Measurements from ENCODE around the gene SRGAP2C. TPM values are rescaled to one million over a fixed set of nuclear protein-coding genes. Genes with fewer than 3 reads are reported as not detected.
"Not testable (repeated sequence)": the region's sequence is repeated elsewhere in the genome, so short reads cannot be mapped to it uniquely, and the experiment has no call there.

Gene SRGAP2C
- total RNA-seq, 1 experiment from 2014 or later, result 49.9 TPM

- H3K79me2 ChIP-seq (ENCODE audit: low read depth); H3F3A ChIP-seq (ENCODE audit: insufficient read depth, low read depth); POLR2A ChIA-PET (ENCODE audit: unreplicated experiment); H3K36me3 ChIP-seq (ENCODE audit: low read depth); H3K27ac ChIP-seq; H3K4me1 ChIP-seq (replicated peaks; ENCODE audit: insufficient read depth); H3K9me2 ChIP-seq (ENCODE audit: insufficient read depth); H3K4me2 ChIP-seq; H3K27me3 ChIP-seq (ENCODE audit: insufficient read depth, low read depth); CTCF ChIA-PET; intact Hi-C loops (cut with micrococcal nuclease; ENCODE audit: unreplicated experiment); H3K4me3 ChIP-seq; H4K20me1 ChIP-seq (ENCODE audit: insufficient read depth); H2AFZ ChIP-seq; BruUV-seq (replicated peaks); H3K9me3 ChIP-seq (ENCODE audit: insufficient read depth, low read depth): not testable (repeated sequence)
- DNase-seq, result peak in 1 of 2 experiments; percentile 35
Measured at GRCh38 chr1:121155671-121156358, 29.0 kb upstream of the SRGAP2C start.

GRCh38 chr1:121156958-121157603 lies 27.7 kb upstream of the SRGAP2C start:
- H4K20me1 ChIP-seq (ENCODE audit: insufficient read depth); H2AFZ ChIP-seq; CTCF ChIA-PET; POLR2A ChIA-PET (ENCODE audit: unreplicated experiment); H3K4me1 ChIP-seq (replicated peaks; ENCODE audit: insufficient read depth); H3K36me3 ChIP-seq (ENCODE audit: low read depth); BruUV-seq (replicated peaks); H3F3A ChIP-seq (ENCODE audit: insufficient read depth, low read depth); intact Hi-C loops (cut with micrococcal nuclease; ENCODE audit: unreplicated experiment); H3K9me3 ChIP-seq (ENCODE audit: insufficient read depth, low read depth); DNase-seq; H3K27ac ChIP-seq; H3K9me2 ChIP-seq (ENCODE audit: insufficient read depth); H3K79me2 ChIP-seq (ENCODE audit: low read depth); H3K4me2 ChIP-seq; H3K4me3 ChIP-seq; H3K27me3 ChIP-seq (ENCODE audit: insufficient read depth, low read depth): not testable (repeated sequence)

- H3K4me1 ChIP-seq (replicated peaks; ENCODE audit: insufficient read depth); H3K9me2 ChIP-seq (ENCODE audit: insufficient read depth); DNase-seq; H4K20me1 ChIP-seq (ENCODE audit: insufficient read depth); H3K4me2 ChIP-seq; POLR2A ChIA-PET (ENCODE audit: unreplicated experiment); CTCF ChIA-PET; BruUV-seq (replicated peaks); H3K36me3 ChIP-seq (ENCODE audit: low read depth); H3K79me2 ChIP-seq (ENCODE audit: low read depth); H3K27ac ChIP-seq; H3F3A ChIP-seq (ENCODE audit: insufficient read depth, low read depth); intact Hi-C loops (cut with micrococcal nuclease; ENCODE audit: unreplicated experiment); H3K27me3 ChIP-seq (ENCODE audit: insufficient read depth, low read depth); H3K4me3 ChIP-seq; H2AFZ ChIP-seq; H3K9me3 ChIP-seq (ENCODE audit: insufficient read depth, low read depth): not testable (repeated sequence)
Measured at GRCh38 chr1:121157609-121158008, 27.2 kb upstream of the SRGAP2C start.

- BruUV-seq (replicated peaks); H2AFZ ChIP-seq; POLR2A ChIA-PET (ENCODE audit: unreplicated experiment); H3K4me2 ChIP-seq; H3K9me2 ChIP-seq (ENCODE audit: insufficient read depth); H3K79me2 ChIP-seq (ENCODE audit: low read depth); H3K9me3 ChIP-seq (ENCODE audit: insufficient read depth, low read depth); CTCF ChIA-PET; H3K36me3 ChIP-seq (ENCODE audit: low read depth); DNase-seq; intact Hi-C loops (cut with micrococcal nuclease; ENCODE audit: unreplicated experiment); H4K20me1 ChIP-seq (ENCODE audit: insufficient read depth); H3K4me1 ChIP-seq (replicated peaks; ENCODE audit: insufficient read depth); H3K27ac ChIP-seq; H3K27me3 ChIP-seq (ENCODE audit: insufficient read depth, low read depth); H3K4me3 ChIP-seq; H3F3A ChIP-seq (ENCODE audit: insufficient read depth, low read depth): not testable (repeated sequence)
Measured at GRCh38 chr1:121160118-121160517, 24.7 kb upstream of the SRGAP2C start.

- DNase-seq; CTCF ChIA-PET; H3K4me3 ChIP-seq; H3K4me1 ChIP-seq (replicated peaks; ENCODE audit: insufficient read depth); H4K20me1 ChIP-seq (ENCODE audit: insufficient read depth); H3K9me2 ChIP-seq (ENCODE audit: insufficient read depth); H3K27me3 ChIP-seq (ENCODE audit: insufficient read depth, low read depth); H3K9me3 ChIP-seq (ENCODE audit: insufficient read depth, low read depth); H3K27ac ChIP-seq; H3K36me3 ChIP-seq (ENCODE audit: low read depth); BruUV-seq (replicated peaks); H3K79me2 ChIP-seq (ENCODE audit: low read depth); intact Hi-C loops (cut with micrococcal nuclease; ENCODE audit: unreplicated experiment); H2AFZ ChIP-seq; H3F3A ChIP-seq (ENCODE audit: insufficient read depth, low read depth); H3K4me2 ChIP-seq; POLR2A ChIA-PET (ENCODE audit: unreplicated experiment): not testable (repeated sequence)
Measured at GRCh38 chr1:121161199-121161901, 23.4 kb upstream of the SRGAP2C start.

GRCh38 chr1:121163850-121164757 lies 20.7 kb upstream of the SRGAP2C start:
- peak in 1 of 2 experiments; percentile 44 for DNase-seq
- H3K4me1 ChIP-seq (replicated peaks; ENCODE audit: insufficient read depth); POLR2A ChIA-PET (ENCODE audit: unreplicated experiment); H4K20me1 ChIP-seq (ENCODE audit: insufficient read depth); H3K79me2 ChIP-seq (ENCODE audit: low read depth); H3F3A ChIP-seq (ENCODE audit: insufficient read depth, low read depth); H3K9me3 ChIP-seq (ENCODE audit: insufficient read depth, low read depth); BruUV-seq (replicated peaks); H3K4me2 ChIP-seq; H3K27ac ChIP-seq; intact Hi-C loops (cut with micrococcal nuclease; ENCODE audit: unreplicated experiment); CTCF ChIA-PET; H3K4me3 ChIP-seq; H3K9me2 ChIP-seq (ENCODE audit: insufficient read depth); H2AFZ ChIP-seq; H3K36me3 ChIP-seq (ENCODE audit: low read depth); H3K27me3 ChIP-seq (ENCODE audit: insufficient read depth, low read depth): not testable (repeated sequence)

GRCh38 chr1:121165296-121165695 lies 19.5 kb upstream of the SRGAP2C start:
- H3F3A ChIP-seq (ENCODE audit: insufficient read depth, low read depth); H3K36me3 ChIP-seq (ENCODE audit: low read depth); H3K27ac ChIP-seq; H3K4me2 ChIP-seq; POLR2A ChIA-PET (ENCODE audit: unreplicated experiment); H3K4me1 ChIP-seq (replicated peaks; ENCODE audit: insufficient read depth); H3K9me2 ChIP-seq (ENCODE audit: insufficient read depth); H3K79me2 ChIP-seq (ENCODE audit: low read depth); H3K9me3 ChIP-seq (ENCODE audit: insufficient read depth, low read depth); H3K27me3 ChIP-seq (ENCODE audit: insufficient read depth, low read depth); H4K20me1 ChIP-seq (ENCODE audit: insufficient read depth); CTCF ChIA-PET; intact Hi-C loops (cut with micrococcal nuclease; ENCODE audit: unreplicated experiment); H3K4me3 ChIP-seq; BruUV-seq (replicated peaks); H2AFZ ChIP-seq: not testable (repeated sequence)
- peak in 1 of 2 experiments; percentile 24 for DNase-seq

Data from PC-9 (cell line).